Smooth muscle cell (in vitro differentiated cells): ENCODE results near the gene PPAN. TPM values are rescaled to one million over a fixed set of nuclear protein-coding genes. Genes with fewer than 3 reads are reported as not detected.

Source experiments
- DNase-seq: peaks from one replicate; lab custom pipeline; 2025; ENCODE audit not compliant: unreplicated experiment; lab: John Stamatoyannopoulos, UW
- H2AFZ ChIP-seq: fragments of 200-600 bp; sonication (generic); 2 replicates; pipeline ENCODE4 v1.6.0; 2016; ENCODE audit warnings: antibody characterized with exemption, low read depth, mild to moderate bottlenecking
- H3F3A ChIP-seq: fragments of 200-600 bp; sonication (generic); 2 replicates; pipeline ENCODE4 v1.6.0; 2017; ENCODE audit warnings: antibody characterized with exemption, low read depth
- H3K27ac ChIP-seq: fragments of 200-600 bp; sonication (generic); 2 replicates; pipeline ENCODE4 v1.5.1; 2016; ENCODE audit warnings: low read depth, mild to moderate bottlenecking
- H3K27me3 ChIP-seq: fragments of 200-600 bp; sonication (generic); 2 replicates; pipeline ENCODE4 v1.6.1; 2016; ENCODE audit warnings: low read depth, mild to moderate bottlenecking
- H3K36me3 ChIP-seq: fragments of 200-600 bp; sonication (generic); 2 replicates; pipeline ENCODE4 v1.5.1; 2016; ENCODE audit warnings: low read depth
- H3K4me1 ChIP-seq: fragments of 200-600 bp; sonication (generic); 2 replicates; pipeline ENCODE4 v1.5.1; 2016; ENCODE audit warnings: low read depth
- H3K4me2 ChIP-seq: fragments of 200-600 bp; sonication (generic); 2 replicates; pipeline ENCODE4 v1.6.0; 2016; ENCODE audit warnings: mild to moderate bottlenecking
- H3K4me3 ChIP-seq: fragments of 200-600 bp; sonication (generic); 2 replicates; pipeline ENCODE4 v1.5.1; 2016; ENCODE audit warnings: mild to moderate bottlenecking
- H3K79me2 ChIP-seq: fragments of 200-600 bp; sonication (generic); 2 replicates; pipeline ENCODE4 v1.6.0; 2016; ENCODE audit warnings: low read depth, mild to moderate bottlenecking
- H3K9ac ChIP-seq: fragments of 200-600 bp; sonication (generic); 2 replicates; pipeline ENCODE4 v1.6.0; 2016; ENCODE audit warnings: low read depth
- H3K9me3 ChIP-seq: fragments of 200-600 bp; sonication (generic); replicated peaks from 2 replicates; pipeline ENCODE4 v1.5.1; 2016; ENCODE audit warnings: low read depth
- H4K20me1 ChIP-seq: fragments of 200-600 bp; sonication (generic); 2 replicates; pipeline ENCODE4 v1.6.0; 2016; ENCODE audit warnings: low read depth
- WGBS: methylation state at CpG from one replicate; pipeline ENCODE4 v1.1.7; 2016; ENCODE audit warnings: low lambda C conversion rate; 5-methylcytosine and 5-hydroxymethylcytosine counted together
- polyA plus RNA-seq: library from polyadenylated mRNA; unstranded; fragments of >200 nt; fragmentation: Nextera tagmentation; extraction: Ambion mirVana; gene quantifications from 2 replicates; pipeline ENCODE4 v1.2.1, GENCODE V29; 2016
- total RNA-seq: library from RNA; depleted of rRNA; stranded (reverse); fragments of >200 nt; gene quantifications from 2 replicates; pipeline ENCODE4 v1.2.3, GENCODE V29; 2014
- TF ChIP-seq, protein P1 (sequence below): fragments of 200-600 bp; sonication (generic); IDR thresholded peaks from 2 replicates; pipeline ENCODE4 v1.5.1; 2017; ENCODE audit warnings: borderline replicate concordance, mild to moderate bottlenecking, antibody characterized with exemption; ENCODE audit not compliant: insufficient read depth, poor library complexity, severe bottlenecking

PPAN gene
- total and polyA plus RNA-seq, 2 experiments from 2014 or later, result 11.1 to 22.6 TPM

GRCh38 chr19:10078329-10078728, 27.8 kb upstream of the PPAN start:
- no peak overlapping the region for H3K4me3 ChIP-seq
- no peak overlapping the region for H3K4me2 ChIP-seq
- H3K9ac ChIP-seq, result no peak overlapping the region
- no peaks in the 10 kb centered on the region for H4K20me1 ChIP-seq
- H3K36me3 ChIP-seq, result no peaks in the 10 kb centered on the region
- no peak overlapping the region for H3K27ac ChIP-seq
- TF ChIP-seq, protein P1, sequence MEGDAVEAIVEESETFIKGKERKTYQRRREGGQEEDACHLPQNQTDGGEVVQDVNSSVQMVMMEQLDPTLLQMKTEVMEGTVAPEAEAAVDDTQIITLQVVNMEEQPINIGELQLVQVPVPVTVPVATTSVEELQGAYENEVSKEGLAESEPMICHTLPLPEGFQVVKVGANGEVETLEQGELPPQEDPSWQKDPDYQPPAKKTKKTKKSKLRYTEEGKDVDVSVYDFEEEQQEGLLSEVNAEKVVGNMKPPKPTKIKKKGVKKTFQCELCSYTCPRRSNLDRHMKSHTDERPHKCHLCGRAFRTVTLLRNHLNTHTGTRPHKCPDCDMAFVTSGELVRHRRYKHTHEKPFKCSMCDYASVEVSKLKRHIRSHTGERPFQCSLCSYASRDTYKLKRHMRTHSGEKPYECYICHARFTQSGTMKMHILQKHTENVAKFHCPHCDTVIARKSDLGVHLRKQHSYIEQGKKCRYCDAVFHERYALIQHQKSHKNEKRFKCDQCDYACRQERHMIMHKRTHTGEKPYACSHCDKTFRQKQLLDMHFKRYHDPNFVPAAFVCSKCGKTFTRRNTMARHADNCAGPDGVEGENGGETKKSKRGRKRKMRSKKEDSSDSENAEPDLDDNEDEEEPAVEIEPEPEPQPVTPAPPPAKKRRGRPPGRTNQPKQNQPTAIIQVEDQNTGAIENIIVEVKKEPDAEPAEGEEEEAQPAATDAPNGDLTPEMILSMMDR, result no peak
- H3F3A ChIP-seq, result no peaks in the 10 kb centered on the region
- H2AFZ ChIP-seq, result no peak overlapping the region
- peaks cover 11% of the 10 kb centered on the region for H3K27me3 ChIP-seq
- WGBS, result 91% methylated on average over 8 of the region's 8 CpGs
- no peaks in the 10 kb centered on the region for H3K4me1 ChIP-seq
- H3K79me2 ChIP-seq, result no peaks in the 10 kb centered on the region
- no peak for DNase-seq
- no peaks in the 10 kb centered on the region for H3K9me3 ChIP-seq

DNA sequence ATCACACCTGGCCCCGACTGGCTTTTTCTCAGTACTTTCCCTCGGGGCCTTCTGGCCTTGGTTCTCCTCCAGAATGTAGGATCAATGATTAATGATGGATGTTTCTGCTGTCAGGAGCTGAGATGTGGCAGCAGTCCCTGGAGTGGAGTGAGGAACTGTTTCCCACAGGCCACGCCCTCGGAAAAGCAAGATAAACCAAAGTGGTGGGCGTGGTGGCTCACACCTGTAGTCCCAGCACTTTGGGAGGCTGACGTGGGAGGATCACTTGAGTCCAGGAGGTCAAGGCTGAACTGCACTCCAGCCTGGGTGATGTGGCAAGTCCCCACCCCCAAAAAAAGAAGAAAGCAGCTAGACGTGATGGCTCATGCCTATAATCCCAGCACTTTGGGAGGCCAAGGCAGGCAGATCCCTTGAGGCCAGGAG, 27.1 kb upstream of the PPAN start:
- Histone ChIP-seq H2AFZ (no peak overlapping the region), H3K27me3 (peaks cover 11% of the 10 kb centered on the region), H3K79me2 (no peaks in the 10 kb centered on the region), H3K4me3 (no peak overlapping the region), H3F3A (no peaks in the 10 kb centered on the region), H3K9me3 (no peaks in the 10 kb centered on the region), H3K4me2 (no peak overlapping the region), H3K9ac (no peak overlapping the region), H4K20me1 (no peaks in the 10 kb centered on the region), H3K4me1 (no peaks in the 10 kb centered on the region), H3K27ac (no peak overlapping the region), H3K36me3 (no peaks in the 10 kb centered on the region)
- WGBS, result 74% methylated on average over 7 of the region's 7 CpGs
- TF ChIP-seq, protein P1, result no peak
- DNase-seq, result no peak

DNA sequence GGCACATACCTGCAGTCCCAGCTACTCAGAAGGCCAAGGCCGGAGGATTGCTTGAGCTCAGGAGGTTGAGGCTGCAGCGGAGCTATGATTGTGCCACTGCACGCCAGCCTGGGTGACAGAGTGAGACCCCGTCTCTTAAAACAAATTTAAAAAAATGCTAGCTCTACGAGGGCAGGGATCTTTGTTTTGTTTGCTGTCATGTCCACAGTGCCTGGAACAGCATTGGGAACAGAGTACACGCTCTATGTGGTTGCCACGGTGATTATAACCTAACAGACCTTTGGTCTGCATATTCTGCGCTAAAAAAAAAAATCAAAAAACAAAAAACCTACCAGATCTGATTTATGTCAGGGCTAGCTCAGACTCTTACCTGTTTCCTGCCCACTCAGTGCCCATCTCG, 22.3 kb upstream of the PPAN start:
- Histone ChIP-seq H3K9me3 (no peaks in the 10 kb centered on the region), H3K27ac (no peak overlapping the region), H4K20me1 (no peaks in the 10 kb centered on the region), H3K79me2 (no peaks in the 10 kb centered on the region), H2AFZ (no peak overlapping the region), H3F3A (no peaks in the 10 kb centered on the region), H3K4me2 (no peak overlapping the region), H3K4me1 (no peaks in the 10 kb centered on the region), H3K4me3 (no peak overlapping the region), H3K27me3 (peaks cover 5% of the 10 kb centered on the region), H3K36me3 (no peaks in the 10 kb centered on the region), H3K9ac (no peak overlapping the region)
- DNase-seq, result no peak
- 76% methylated on average over 9 of the region's 9 CpGs for WGBS
- TF ChIP-seq, protein P1, result no peak

DNA sequence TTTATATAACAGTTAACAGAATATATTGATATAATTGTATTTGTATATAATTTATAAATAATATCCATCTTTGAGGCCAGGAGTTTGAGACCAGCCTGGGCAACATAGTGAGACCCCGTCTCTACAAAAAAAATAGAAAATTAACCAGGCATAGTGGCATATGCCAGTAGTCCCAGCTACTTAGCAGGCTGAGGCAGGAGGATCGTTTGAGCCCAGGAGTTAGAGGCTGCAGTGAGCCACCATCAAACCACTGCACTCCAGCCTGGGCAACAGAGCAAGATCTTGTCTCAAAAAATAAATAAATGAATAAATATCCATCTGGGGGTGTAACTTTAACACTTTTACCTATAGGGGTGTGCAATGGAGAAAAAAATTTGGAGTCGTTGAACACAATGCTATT, 21.4 kb upstream of the PPAN start:
- no peaks in the 10 kb centered on the region for H3K36me3 ChIP-seq
- no peak overlapping the region for H2AFZ ChIP-seq
- no peak overlapping the region for H3K4me3 ChIP-seq
- no peaks in the 10 kb centered on the region for H3F3A ChIP-seq
- no peaks in the 10 kb centered on the region for H3K9me3 ChIP-seq
- H4K20me1 ChIP-seq, result no peaks in the 10 kb centered on the region
- DNase-seq, result no peak
- WGBS, result 89% methylated on average over 3 of the region's 3 CpGs
- H3K27me3 ChIP-seq, result peaks cover 5% of the 10 kb centered on the region
- no peaks in the 10 kb centered on the region for H3K79me2 ChIP-seq
- no peaks in the 10 kb centered on the region for H3K4me1 ChIP-seq
- no peak overlapping the region for H3K4me2 ChIP-seq
- TF ChIP-seq, protein P1, result no peak
- H3K9ac ChIP-seq, result no peak overlapping the region
- H3K27ac ChIP-seq, result no peak overlapping the region
